Measurements from ENCODE around the gene SH3BP5L.

Gene SH3BP5L

DNA sequence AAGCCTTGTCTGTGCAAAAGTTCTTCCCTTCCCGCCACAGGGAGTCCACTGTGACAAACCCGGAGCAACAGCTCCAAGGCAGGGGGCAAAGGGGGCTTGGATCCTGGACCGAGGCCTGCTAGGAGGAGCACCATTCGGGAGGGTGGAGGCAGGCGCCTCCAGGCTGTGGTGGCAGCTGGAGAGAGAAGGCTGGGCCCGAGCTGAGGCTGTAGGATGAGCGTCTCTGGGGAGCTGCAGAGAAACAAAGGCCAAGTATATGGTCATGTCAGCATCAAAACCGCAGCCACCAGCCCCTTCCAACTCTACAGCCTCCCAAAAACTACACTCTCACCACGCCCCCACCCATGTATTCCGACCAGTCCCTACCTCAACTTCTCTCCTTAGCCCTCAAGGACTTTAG lies 579 bp downstream of the SH3BP5L start:
- no peak for DNase-seq

DNA sequence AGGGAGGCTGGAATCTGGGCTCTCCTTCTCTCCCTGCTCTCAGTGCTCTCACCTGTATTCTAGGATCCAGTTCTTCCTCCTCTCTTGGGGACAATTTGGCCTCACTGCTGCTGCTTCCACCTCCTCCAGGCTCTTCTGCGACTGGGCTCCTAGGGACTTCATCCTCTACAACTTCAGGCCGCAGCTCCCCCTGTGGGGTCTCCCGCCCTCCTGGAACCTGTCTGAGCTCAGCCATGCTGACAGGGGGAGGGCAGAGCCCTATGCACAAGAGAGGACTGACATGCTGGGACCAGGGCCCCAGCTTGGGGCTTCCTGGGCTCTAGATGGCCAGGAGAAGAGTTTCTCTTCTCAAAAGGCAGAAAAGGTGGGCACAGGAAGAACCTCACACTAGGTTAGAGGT lies 1.0 kb downstream of the SH3BP5L start:
- no peak for DNase-seq

DNA sequence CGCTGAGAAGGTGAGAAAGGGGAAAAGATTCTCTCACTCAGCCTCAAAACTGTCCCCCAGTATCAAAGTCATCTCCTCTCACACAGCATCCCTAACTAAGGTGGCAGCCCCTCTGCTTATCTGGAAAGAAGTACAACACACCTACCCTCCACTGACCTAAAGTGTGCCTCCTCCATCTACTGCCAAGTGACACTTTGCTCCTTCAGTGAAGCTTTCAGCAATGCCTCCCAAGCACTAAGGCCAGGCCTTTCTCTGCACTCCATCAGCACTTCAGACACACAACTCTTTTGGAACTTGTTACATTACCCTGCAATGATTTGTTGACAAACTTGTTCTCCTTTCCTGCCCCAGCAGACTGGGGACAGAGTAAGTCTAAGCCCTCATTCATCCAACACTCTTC lies 1.4 kb downstream of the SH3BP5L start:
- no peak for DNase-seq

DNA sequence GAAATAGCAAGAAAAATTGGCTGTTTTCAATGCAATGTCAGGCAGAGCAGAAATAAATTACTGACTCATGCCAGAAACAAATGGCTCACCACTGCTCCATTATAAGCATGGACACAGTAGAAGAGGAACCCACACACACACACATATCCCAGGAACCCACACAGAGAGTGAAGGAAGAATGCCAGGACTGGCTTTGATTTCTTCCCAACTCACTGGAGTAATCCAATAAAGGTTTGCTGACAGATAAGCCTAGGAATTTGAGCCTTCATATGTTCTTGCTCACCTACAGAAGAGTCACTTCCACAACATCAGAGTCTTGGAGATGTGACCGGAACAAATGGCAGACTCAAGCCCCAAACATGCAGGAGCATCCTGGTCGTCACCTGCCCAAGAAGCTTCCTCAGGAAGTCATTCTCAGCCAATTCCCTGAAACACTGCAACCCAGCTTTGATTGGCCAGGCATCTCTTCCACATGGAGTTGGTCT lies 2.2 kb downstream of the SH3BP5L start:
- no peak for DNase-seq

DNA sequence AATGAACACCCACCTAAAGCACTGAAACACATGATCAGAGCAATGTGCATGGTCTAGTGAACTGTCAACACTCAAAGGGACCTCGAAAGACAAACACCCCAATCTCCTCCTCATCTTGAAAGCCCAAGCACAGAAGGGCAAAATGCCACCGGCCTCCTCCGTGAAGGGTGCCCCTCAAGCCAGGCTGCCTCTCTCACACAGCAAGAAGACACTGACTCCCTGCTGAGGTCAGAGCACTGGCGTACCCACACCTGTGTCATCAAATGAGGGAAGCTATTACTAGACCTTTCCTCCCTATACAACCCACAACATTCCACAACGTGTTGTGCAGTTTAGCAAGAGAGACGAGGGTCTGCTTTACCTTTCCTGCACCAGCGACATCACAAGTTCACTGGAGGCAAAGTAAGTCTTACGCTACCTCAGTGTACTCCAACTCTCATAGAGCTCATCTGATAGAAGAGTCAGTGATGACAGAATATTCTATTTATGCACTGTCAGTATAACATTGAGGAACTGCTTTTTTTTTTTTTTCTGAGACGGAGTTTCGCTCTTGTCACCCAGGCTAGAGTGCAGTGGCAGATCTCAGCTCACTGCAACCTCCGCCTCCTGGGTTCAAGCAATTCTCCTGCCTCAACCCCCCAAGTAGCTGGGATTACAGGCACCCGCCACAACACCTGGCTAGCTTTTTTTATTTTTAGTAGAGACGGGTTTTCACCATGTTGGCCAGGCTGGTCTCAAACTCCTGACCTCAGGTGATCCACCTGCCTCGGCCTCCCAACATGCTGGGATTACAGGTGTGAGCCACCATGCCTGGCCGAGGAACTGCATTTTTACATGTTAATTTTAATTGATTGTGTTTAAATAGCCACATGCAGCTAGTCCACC lies 3.3 kb downstream of the SH3BP5L start:
- no peak for DNase-seq

DNA sequence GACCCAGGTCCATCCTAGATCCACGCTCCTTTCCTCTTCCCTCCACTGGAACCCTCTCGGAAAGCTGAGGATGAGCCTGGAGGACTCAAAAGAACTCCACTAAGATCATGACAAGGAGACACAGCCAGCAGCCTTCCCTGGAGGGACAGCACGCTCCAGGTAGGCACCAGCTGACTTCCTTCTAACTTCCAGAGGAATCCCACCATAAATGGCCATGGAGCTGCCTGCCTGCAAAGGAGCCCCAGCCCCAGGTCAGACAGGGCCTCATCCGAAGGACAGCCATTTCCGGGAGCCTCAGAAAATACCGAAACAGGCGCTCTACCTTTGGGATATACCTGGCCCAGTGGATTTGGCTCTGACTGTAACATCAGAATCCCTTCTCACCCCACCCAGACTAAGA lies 4.1 kb downstream of the SH3BP5L start:
- DNase-seq = no peak

DNA sequence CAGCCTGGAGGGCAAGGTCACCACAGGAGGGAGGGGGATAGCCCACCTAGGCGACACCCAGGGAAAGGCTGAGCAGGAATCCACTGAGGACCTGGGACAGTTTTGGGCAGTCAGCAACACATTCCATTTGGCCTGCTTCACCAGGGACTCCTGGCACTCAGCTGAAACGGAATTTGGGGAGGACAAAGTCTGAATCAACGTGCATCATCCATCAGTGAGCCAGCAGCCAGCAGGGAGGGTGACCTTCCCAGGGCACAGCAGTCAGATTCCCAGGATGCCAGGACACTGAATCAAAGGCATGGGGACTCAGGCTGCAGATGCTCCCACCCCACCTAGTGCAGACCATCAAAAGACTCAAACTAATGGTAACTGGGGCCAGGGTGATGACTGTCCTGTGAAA lies 4.6 kb downstream of the SH3BP5L start:
- DNase-seq = no peak

DNA sequence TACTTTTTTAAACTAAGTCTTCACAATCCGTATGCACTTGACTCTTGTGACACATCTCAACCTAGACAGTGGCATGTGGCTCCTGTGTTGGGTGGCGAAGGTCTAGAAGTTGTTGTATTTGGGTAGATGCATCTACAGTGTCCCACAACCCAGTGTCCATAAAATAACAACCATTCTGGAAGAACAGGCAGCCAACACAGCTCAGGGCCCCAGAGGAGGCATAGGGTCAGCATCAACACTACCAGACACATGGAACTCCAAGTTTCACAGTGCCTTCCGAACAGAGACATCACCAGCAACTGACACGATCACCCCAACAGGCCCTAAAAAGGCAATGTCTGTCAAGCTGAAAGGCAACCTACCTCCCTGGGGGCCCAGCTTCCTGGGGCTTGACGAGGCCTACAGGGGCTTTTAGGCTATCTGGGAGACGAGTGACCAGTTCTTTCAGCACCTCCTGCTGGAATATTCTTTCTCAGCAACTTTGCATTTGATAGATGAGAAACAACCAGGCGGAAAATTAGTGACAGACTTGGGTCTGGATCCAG lies 5.6 kb downstream of the SH3BP5L start:
- DNase-seq = no peak

DNA sequence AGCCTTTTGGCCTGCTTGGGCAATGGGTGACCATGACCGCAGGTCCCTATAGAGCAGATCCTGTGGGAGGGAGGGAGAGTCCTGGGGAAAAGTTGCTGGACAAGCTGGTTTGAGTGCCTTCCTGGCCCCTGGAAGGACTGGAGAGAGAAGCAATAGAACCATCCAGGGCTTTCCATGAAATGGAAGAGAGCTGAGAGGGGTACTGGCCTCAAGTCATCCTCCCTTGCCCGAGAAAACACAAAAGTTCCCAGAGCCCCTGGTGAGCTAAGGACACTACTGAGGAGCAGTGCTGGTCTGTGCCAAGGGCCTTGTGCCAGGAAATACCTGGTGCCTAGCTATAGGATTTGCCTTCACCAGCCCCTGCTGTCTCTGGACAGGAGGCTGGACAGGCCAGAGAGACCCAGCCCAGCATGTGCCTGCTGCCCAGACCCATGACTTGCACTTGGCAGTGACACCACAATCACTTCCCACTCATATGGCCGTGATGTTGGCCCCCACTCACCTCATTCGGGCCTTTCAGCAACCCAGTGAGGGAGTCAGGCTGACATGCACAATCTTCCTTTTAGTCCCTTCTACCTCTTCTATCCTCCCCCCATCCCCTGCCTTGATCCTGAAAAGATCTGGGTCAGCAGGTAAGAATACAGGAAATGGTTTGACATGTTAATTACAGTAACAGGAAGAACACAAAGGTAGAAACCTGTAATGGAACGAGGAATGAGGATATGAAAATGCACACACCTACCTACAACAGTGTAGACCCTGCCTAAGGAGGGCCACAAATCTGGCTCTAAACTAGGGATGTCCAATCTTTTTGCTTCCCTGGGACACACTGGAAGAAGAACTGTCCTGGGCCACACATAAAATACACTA lies 7.0 kb downstream of the SH3BP5L start:
- DNase-seq = no peak

DNA sequence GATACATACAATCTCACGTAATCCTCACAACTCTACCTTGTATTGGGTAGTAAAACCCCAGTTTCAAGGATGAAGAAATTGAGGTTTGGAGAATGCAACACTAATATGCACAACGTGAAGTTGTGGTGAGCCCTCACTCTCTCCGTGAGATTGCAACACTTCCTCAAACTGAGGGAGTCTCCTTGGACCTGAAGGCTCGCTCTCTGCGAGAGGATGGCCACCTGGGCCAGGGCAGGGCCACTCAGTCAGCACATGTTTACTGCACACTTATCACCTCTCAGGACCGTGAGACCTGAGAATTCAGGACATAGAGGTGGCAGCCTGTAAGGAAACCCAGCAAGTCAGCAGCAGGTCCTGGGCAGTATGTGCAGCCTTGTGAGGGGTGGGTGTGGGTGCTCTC lies 8.7 kb downstream of the SH3BP5L start:
- DNase-seq = no peak

DNA sequence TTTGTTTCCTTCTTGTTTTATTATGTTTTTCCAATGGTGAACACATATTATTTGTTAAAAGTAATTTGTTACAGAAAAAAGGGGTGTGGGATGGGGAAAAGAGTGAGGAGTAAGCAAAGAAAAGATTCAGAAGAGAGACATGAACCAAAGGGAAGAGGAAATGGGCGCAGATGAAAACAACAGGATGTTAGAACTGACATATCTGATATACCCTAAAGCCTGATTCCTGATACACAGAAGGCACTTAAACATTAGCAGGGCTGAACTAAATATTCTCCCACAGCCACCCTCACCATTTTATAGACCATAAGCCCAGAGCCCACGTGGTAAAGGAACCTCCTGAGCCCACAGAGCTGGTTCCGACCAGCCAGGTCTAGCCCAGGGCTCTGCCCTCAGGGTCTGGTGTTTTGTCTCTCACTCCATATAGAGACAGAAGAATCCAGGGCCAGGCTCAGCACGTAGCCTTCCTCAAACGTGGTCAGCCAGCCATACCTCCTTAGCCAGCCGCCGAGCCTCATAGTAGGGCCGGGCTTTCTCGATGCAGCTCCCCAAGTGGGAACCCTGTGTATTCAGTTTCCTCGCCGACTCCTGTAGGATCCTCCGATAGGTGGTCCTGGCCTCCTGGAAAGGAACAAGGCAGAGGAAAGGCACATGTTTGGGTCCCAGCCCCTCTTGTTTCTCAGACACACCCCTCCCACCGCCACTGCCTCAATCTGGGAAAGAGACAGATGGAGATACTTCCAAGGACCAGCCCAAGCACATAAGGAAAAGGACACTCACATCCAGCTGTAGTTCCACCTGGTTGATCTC lies 9.5 kb downstream of the SH3BP5L start:
- DNase-seq = no peak

DNA sequence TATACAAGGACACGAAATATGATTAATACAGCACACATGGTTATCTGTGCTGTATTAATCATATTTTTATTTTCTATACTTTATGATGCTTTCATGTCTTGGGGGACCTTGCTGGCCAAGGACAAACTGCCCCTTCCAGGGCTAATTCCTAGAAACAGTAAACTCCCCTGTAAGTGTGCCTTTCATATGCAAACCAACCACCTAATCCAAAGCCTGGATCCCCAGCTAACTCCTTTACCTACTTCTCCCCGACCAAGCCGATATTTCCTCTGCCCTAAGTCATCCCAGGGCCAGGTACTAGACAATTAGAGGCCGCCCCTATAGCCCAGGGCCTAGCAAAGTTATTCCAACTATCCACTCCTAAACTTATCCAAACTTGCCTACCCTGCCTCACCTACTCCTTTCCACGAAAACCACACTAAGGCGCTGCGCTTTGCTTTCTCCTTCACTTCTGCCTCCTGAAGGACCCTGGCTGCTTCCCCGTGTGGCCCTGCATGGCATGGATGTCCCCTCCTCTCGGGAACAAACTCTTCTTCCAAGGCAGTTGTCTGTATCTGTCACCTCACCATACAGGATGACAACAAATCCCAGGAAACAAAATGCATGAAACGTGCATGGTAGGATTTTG lies 10.2 kb downstream of the SH3BP5L start:
- DNase-seq = no peak

DNA sequence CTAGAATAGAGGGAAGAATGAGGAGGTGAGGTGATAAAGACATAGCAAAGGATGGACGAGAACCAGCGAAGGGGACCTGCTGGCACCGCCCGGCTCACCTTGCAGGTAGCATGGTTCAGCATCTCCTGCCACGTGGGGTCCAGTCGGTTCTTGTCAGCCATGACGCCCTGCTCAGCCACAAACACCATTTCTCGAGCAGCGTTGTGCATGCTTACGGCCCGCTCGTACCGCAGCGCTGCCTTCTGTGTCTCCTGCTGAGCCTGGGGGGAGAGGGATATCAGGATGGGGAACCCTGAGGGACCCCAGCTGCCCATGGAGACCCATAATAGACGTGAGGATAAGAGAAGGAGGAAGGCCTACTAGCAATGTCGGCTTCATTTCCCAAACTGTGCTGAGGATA lies 11.4 kb downstream of the SH3BP5L start:
- DNase-seq = no peak

DNA sequence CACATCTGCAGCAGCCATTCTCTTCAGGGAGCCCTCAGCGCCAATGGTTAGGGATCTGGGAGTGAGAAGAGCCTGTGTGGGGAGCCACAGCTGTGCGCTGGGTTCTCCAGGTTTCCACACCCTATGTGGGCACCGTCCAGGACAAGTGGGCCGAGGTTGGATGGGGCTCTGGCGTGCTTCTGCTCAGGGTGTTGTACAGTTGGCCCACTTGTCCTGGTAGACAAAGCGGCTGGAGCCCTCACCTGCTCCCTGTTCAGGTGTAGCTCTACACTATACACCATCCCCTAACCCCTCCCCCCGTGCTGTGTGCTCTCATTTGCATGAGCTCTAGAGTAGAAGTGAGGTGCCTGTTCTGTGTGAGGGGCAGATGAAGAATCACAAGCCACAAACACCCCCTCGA lies 12.2 kb downstream of the SH3BP5L start:
- no peak for DNase-seq

DNA sequence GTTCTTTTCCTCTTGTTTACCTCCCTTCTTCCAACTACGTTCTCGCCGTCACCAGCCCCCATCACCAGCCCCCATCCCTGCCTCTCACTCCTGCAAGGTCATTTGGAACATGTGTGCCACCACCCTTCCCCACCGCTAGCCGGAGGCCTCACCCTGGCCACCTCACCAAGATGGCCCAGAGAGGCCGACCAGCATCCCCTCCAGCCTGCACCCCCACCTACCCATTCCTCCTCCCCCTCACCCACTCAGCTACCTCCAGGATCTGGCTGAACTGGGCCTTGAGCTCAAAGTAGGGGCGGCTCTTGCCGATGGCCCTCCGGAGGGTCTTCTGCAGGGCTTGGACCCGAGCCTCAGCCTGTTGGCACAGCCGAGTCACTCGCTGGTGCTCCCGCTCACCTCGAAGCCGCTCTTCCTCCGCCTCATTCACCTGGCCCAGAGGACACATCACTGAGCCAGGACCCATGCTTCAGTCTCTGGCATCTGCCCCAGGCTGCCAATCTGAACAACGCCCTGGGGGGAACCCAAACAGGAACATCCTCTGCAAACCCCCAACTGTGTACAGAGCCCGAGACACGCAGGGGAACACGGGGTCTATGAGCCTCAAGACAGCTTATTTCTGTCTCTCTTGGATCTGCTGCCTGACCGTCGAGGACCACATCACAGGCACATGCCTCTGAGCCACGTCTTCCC lies 12.8 kb downstream of the SH3BP5L start:
- no peak for DNase-seq

DNA sequence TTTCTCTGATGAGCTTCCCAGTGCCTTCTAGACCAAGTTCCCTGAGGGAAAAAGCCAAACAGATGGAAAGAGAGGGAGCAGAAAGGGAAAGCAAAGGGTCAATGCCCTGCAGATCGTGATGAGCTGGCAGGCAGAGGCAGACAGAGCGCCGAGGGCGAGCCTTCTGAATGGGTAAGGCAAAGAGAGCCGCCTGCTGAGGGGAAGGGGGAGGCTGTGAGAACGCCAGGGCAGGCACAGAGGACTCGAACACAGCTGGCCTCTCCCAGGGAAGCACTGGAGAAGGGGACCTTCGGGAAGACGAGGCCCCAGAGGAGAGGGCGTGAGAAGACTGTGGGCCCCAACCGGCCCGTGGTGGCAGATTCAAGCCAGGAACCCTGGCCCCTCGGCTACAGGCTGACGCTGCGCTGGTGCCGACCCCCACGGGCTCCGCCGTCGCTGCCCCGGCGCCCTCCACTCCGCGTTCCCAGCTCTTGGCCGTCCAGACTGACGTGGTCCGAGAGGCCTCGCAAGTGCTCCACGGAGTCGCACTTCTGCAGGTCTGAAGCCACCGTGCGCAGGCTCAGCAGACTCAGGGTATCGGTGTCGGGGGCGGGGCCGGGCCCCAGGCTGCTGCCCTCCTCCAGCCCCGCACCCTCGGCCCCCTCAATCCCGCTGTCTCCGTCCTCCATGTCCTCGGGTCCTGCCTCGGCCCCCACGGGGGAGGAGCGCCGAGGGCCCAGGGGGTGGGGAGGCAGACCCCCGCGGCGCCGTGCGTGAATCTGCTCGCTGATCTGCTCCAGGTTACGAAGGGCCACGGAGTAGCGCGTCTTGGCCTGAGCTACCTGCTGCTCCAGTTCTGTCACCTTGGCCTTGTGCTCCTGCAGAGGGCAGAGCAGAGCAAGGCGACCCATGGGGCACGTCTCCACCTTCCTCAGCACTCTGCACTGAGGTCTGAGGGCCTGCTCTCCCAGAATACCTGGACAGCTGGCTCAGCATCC lies 13.9 kb downstream of the SH3BP5L start:
- DNase-seq = no peak

DNA sequence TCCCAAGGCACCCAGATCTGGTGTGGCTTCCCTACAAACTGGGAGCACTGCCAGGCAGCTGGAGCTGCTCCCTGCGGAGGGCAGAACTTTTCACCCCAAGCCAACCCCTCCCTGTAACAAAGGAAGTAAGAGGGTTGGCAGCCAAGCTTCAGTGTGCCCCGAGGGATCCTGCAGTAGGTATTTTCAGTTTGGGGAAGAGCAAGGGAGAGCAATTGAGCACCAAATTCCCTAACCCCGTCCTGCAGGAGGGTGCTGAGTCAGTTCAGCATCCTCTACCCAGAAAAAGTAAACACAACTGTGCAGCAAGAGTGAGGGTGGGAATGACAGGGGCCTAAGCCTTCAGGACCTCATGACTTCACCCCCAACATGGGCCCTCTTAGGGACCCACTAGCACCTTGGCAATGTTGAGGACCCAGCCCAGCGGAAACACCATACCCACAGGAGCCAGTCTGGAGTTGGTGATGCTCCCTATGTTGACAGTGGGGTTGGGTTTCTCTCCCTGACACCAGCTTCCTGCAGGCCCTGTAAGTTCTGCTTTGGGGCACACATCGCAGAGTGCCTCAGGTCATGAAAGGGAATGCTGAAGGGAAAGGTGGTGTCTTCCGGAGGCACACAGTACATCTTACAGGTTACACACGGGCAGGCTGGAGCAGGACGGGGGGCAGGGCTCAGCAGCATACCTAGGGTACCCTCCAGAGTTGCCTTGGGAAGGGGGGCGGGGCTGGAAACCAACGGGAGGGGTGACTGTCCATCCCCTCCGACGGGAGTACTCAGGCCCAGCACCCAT lies 14.8 kb downstream of the SH3BP5L start:
- DNase-seq = no peak

DNA sequence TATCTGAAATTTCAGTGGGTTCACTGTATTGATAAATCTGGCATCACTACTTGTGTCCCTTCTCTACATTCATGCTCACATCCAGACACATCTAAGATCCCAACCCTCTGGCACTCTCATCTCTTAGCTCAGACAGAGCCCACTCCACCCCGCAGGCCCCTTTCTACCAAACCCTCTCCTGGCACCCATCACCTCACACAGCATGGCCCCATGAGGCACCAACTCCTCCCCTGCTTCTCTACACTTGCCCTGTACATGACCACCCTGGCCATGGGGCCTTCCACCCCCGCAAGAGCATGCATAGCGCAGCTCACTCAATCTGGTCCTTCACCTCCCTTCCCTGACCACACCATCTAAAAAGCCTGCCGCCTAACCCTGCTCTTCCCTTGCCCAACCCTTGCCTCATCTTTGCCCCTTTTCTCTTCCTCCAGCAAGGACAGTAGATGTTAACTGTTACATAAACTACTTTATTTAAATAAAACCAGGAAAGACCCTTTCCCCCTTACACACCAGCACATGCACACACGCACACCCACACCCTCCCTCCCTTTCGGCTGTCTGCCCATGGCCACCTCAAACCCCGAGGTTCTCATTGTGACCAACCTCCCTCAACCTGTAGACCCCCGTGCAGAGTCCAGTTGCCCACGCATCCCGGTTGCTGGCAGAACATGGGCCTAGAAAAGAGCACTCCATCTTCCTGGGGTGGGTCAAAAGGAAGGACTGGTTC lies 15.6 kb downstream of the SH3BP5L start:
- DNase-seq = no peak

DNA sequence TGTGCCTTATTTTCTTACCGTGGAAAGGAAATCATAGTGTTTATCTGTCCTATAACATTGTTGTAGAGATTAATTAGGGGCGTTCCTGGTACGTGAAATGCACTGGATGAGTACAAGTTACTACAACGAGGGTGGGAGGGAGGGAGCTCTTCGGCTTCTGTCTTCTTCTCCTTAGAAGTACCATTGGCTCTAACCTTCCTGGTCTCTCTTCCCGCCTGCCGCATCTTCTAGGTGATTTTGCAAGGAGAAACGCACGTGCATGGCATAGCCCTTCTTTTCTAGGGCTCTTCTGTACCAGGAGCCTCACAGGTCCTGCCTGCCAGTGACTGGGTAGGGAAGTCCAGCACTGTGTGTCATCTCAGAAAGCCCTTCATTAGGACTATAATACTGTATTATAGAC lies 16.8 kb downstream of the SH3BP5L start:
- no peak for DNase-seq
